ENCODE results near the gene FIBIN. TPM values are rescaled to one million over a fixed set of nuclear protein-coding genes. Genes with fewer than 3 reads are reported as not detected.

Gene FIBIN
- total RNA-seq, 1 donor from 2014 or later, result 0.75 TPM

GRCh38 chr11:26946257-26946716 lies 47.6 kb upstream of the FIBIN start:
- Histone ChIP-seq H3K9me3 (ENCODE audit: insufficient read depth, low read depth, low read length) (no peaks in the 10 kb centered on the region), H3K79me2 (ENCODE audit: insufficient read depth, low read length) (no peaks in the 10 kb centered on the region), H3K4me2 (ENCODE audit: low read length) (peak overlapping the region; percentile 31), H3K4me3 (ENCODE audit: insufficient read depth, low read depth, low read length) (no peak overlapping the region), H3K4me1 (ENCODE audit: insufficient read depth, low read length) (peaks cover 55% of the 10 kb centered on the region), H3K9ac (ENCODE audit: low read length) (peak overlapping the region; percentile 45), H3K27ac (ENCODE audit: low read depth, low read length) (peak overlapping the region; percentile 89), H2AFZ (ENCODE audit: low read depth, low read length) (no peak overlapping the region), H3K36me3 (ENCODE audit: insufficient read depth, low read length) (no peaks in the 10 kb centered on the region), H4K20me1 (ENCODE audit: insufficient read depth, low read length) (no peaks in the 10 kb centered on the region), H3K27me3 (ENCODE audit: insufficient read depth, low read length) (no peaks in the 10 kb centered on the region)
- Mint-ChIP-seq H3K4me3 (ENCODE audit: unreplicated experiment) (no peak overlapping the region), H3K36me3 (ENCODE audit: low read depth, unreplicated experiment) (no peaks in the 10 kb centered on the region), H3K27me3 (ENCODE audit: low read depth, unreplicated experiment) (no peaks in the 10 kb centered on the region), H3K27ac (ENCODE audit: unreplicated experiment) (peak overlapping the region; percentile 90), H3K4me1 (ENCODE audit: low read depth, unreplicated experiment) (peaks cover 39% of the 10 kb centered on the region), H3K9me3 (ENCODE audit: unreplicated experiment) (peaks cover 4% of the 10 kb centered on the region)
- FAIRE-seq (no peak), DNase-seq (ENCODE audit: low read depth) (peak; percentile 72)
- TF ChIP-seq EZH2 (IDR thresholded peaks at IDR 0.05; ENCODE audit: insufficient read depth, low read length) (no peak), CTCF (IDR thresholded peaks at IDR 0.05; ENCODE audit: insufficient read depth, low read depth, low read length) (no peak)

- Histone ChIP-seq H4K20me1 (ENCODE audit: insufficient read depth, low read length) (no peaks in the 10 kb centered on the region), H3K79me2 (ENCODE audit: insufficient read depth, low read length) (no peaks in the 10 kb centered on the region), H3K4me1 (ENCODE audit: insufficient read depth, low read length) (peaks cover 55% of the 10 kb centered on the region), H3K27me3 (ENCODE audit: insufficient read depth, low read length) (no peaks in the 10 kb centered on the region), H3K36me3 (ENCODE audit: insufficient read depth, low read length) (no peaks in the 10 kb centered on the region), H2AFZ (ENCODE audit: low read depth, low read length) (no peak overlapping the region), H3K4me3 (ENCODE audit: insufficient read depth, low read depth, low read length) (no peak overlapping the region), H3K9ac (ENCODE audit: low read length) (peak overlapping the region; percentile 51), H3K9me3 (ENCODE audit: insufficient read depth, low read depth, low read length) (no peaks in the 10 kb centered on the region), H3K27ac (ENCODE audit: low read depth, low read length) (peak overlapping the region; percentile 89), H3K4me2 (ENCODE audit: low read length) (peak overlapping the region; percentile 64)
- FAIRE-seq (peak; percentile 99), DNase-seq (ENCODE audit: low read depth) (peak; percentile 100)
- peak overlapping the region; percentile 90 for H3K27ac Mint-ChIP-seq (ENCODE audit: unreplicated experiment)
- H3K4me1 Mint-ChIP-seq (ENCODE audit: low read depth, unreplicated experiment), result peaks cover 44% of the 10 kb centered on the region
- no peaks in the 10 kb centered on the region for H3K36me3 Mint-ChIP-seq (ENCODE audit: low read depth, unreplicated experiment)
- no peaks in the 10 kb centered on the region for H3K9me3 Mint-ChIP-seq (ENCODE audit: unreplicated experiment)
- no peak overlapping the region for H3K4me3 Mint-ChIP-seq (ENCODE audit: unreplicated experiment)
- H3K27me3 Mint-ChIP-seq (ENCODE audit: low read depth, unreplicated experiment), result no peaks in the 10 kb centered on the region
- TF ChIP-seq EZH2 (IDR thresholded peaks at IDR 0.05; ENCODE audit: insufficient read depth, low read length) (no peak), CTCF (IDR thresholded peaks at IDR 0.05; ENCODE audit: insufficient read depth, low read depth, low read length) (no peak)
Observed at GRCh38 chr11:26947379-26947844, 46.5 kb upstream of the FIBIN start.

- FAIRE-seq (no peak), DNase-seq (ENCODE audit: low read depth) (peak; percentile 72)
- Mint-ChIP-seq H3K4me3 (ENCODE audit: unreplicated experiment) (no peak overlapping the region), H3K9me3 (ENCODE audit: unreplicated experiment) (no peaks in the 10 kb centered on the region), H3K4me1 (ENCODE audit: low read depth, unreplicated experiment) (peaks cover 44% of the 10 kb centered on the region), H3K27me3 (ENCODE audit: low read depth, unreplicated experiment) (no peaks in the 10 kb centered on the region), H3K36me3 (ENCODE audit: low read depth, unreplicated experiment) (no peaks in the 10 kb centered on the region), H3K27ac (ENCODE audit: unreplicated experiment) (peak overlapping the region; percentile 90)
- TF ChIP-seq CTCF (IDR thresholded peaks at IDR 0.05; ENCODE audit: insufficient read depth, low read depth, low read length) (no peak), EZH2 (IDR thresholded peaks at IDR 0.05; ENCODE audit: insufficient read depth, low read length) (no peak)
- H3K4me3 ChIP-seq (ENCODE audit: insufficient read depth, low read depth, low read length), result no peak overlapping the region
- no peaks in the 10 kb centered on the region for H3K79me2 ChIP-seq (ENCODE audit: insufficient read depth, low read length)
- peak overlapping the region; percentile 64 for H3K4me2 ChIP-seq (ENCODE audit: low read length)
- peak overlapping the region; percentile 51 for H3K9ac ChIP-seq (ENCODE audit: low read length)
- no peaks in the 10 kb centered on the region for H4K20me1 ChIP-seq (ENCODE audit: insufficient read depth, low read length)
- H3K27ac ChIP-seq (ENCODE audit: low read depth, low read length), result peak overlapping the region; percentile 89
- H3K36me3 ChIP-seq (ENCODE audit: insufficient read depth, low read length), result no peaks in the 10 kb centered on the region
- H3K9me3 ChIP-seq (ENCODE audit: insufficient read depth, low read depth, low read length), result no peaks in the 10 kb centered on the region
- H2AFZ ChIP-seq (ENCODE audit: low read depth, low read length), result no peak overlapping the region
- H3K27me3 ChIP-seq (ENCODE audit: insufficient read depth, low read length), result no peaks in the 10 kb centered on the region
- peaks cover 55% of the 10 kb centered on the region for H3K4me1 ChIP-seq (ENCODE audit: insufficient read depth, low read length)
Observed at GRCh38 chr11:26947904-26948639, 45.8 kb upstream of the FIBIN start.

Measured in astrocyte (in vitro differentiated cells and primary cell).